M059J (cell line): ENCODE results near the gene DPAGT1. TPM values are rescaled to one million over a fixed set of nuclear protein-coding genes. Genes with fewer than 3 reads are reported as not detected.
"Not testable (repeated sequence)": the region's sequence is repeated elsewhere in the genome, so short reads cannot be mapped to it uniquely, and the experiment has no call there.

Source experiments
- DNase-seq: peaks from one replicate; pipeline ENCODE4 v3.0.0-alpha.2; 2012; ENCODE audit warnings: low read depth
- total RNA-seq: library from RNA; depleted of rRNA; stranded (reverse); fragments of >200 nt; shearing (Covaris generic); gene quantifications from 2 replicates; pipeline ENCODE4 v1.2.3, GENCODE V29; 2014

The DPAGT1 gene
- total RNA-seq, 1 experiment from 2014 or later: 42.1 TPM

DNA sequence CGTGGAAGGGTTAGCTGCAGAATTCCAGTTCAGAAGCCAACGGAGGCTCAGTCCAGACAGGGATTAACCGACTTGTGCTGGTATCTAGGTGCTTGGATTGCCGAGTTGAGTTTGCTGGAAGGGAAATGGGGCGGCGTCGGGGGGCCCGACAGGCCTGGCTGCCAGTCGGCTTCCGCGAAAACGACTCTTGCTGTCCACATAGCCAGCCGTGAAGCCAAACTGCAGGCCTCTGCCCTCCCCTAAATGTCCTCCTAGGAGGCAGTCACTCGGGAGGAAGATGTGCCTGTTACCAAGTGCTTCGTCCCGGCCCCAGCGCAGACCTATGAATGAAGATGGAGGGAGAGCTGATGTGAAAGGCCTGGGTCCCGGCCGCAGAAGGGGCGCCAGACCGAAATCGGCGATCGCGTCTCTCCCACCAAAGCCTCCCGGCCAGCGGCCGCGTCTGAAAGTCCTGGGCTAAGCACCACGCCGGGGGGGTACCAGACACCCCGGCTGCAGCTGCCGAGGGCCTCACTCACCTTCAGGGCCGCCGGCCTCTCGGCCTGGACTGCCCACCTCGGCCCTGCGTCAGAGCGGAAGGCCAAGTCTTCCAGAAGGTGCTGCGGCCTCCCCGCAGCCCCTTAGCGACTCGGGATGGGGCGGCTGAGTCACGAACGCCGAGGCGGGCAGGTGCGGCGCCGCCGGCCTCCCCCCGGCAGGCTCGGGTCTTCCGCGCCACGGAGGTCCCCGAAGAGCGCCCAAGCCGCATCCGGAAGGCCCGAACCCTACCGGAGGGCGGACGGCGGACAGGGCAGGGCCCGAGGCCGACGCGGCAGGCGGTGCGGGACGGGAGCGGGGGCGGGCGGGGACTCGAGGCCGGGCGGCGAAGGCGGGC is 7.5 kb downstream of the DPAGT1 start:
- DNase-seq: peak; percentile 47

DNA sequence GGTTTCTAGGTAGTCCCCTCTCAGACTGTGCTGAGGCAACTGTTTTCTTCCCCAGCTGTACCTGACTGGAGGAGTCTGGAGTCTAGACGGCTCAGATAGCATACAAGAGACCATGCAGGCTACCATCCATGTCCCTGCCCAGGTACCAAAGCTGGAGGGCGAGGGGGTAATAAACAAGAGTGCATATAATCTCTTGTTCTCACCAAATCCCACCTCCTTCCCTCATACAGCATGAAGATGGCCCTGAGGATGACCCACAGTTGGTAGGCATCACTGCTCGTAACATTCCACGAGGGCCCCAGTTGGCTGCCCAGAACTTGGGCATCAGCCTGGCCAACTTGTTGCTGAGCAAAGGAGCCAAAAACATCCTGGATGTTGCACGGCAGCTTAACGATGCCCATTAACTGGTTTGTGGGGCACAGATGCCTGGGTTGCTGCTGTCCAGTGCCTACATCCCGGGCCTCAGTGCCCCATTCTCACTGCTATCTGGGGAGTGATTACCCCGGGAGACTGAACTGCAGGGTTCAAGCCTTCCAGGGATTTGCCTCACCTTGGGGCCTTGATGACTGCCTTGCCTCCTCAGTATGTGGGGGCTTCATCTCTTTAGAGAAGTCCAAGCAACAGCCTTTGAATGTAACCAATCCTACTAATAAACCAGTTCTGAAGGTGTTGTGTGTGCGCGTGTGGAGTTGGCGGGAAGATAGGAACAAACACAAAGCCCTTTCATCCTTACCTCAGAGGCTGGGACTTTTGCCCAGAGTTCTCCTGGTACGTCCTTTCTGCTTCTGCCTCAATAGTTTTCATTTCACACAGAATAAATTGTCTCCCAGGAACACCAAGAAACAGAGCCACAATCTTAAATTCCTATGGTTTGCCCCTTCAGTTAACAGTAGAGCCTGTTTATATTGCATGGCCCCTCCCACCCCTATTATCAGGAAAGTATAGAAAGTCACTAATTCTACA is 8.5 kb downstream of the DPAGT1 start:
- peak; percentile 75 for DNase-seq

DNA sequence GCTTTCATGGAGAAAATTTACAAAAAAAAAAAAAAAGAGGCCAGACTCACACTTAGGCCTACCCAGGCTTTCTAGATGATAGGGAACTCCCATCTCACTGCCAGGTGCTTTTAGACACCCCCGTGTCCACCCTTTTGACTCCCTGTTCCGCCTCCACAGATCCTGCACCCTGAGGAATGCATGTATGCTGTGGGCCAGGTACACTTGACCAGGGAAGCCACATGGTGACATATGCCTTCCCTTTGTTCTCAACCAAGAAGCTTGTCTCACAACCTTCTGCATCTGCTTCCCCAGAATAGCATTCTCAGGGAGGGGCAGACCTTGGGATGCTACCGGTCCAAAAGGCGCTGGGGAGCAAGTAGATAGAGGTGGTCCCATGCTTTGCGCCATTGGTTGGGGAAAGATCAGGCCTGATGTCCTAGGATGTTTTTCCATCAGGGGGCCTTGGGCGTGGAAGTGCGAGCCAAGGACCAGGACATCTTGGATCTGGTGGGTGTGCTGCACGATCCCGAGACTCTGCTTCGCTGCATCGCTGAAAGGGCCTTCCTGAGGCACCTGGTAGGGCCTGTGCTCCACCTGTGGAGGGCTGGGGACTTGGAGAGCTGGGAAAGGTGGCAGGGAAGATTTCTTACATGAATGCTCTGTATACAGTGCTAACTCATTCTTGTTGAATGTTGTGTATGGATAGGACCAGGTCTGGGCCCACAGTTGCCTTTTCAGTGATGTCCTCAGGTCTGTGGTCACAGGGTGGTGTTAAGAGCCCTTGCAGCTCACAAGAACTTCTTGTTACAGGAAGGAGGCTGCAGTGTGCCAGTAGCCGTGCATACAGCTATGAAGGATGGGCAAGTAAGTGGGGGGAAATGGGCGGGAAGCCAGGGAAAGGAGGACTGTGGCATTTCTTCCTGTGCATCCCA is 9.4 kb downstream of the DPAGT1 start:
- peak; percentile 44 for DNase-seq

DNA sequence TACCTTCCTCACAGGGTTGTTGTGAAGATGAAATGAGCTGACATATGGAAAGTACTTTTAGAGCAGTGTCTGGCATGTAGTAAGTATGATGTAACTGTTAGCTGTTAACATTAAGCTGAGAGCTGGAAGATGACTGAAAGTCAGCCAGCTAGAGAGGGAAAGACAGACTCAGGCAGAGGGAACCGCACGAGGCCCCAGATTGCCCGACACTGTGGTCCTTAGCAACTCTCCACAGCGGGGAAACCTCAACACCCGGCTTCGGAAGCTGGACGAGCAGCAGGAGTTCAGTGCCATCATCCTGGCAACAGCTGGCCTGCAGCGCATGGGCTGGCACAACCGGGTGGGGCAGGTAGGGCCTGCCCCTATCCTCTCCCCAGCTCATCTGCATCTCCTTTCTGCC is 10.5 kb downstream of the DPAGT1 start:
- DNase-seq: no peak

DNA sequence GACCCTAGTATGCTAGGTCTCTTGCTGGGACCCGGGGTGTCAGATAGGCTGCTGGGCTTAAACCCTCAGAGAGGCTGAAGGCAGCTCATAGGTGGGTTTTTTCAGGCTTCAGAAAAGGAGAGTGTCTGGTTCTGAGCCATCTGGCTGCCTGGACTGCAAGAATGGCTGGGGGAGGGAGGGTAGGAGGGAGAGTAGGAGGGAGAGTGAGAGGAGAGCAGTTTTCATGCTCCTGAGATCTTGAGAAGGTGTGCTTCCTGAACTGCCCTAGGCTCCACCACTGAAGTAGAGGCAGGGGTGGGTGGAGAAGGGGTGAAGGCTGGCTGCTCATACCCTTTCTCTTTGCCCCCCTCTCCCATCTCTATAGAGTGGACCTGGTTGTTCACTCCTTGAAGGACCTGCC is 12.3 kb downstream of the DPAGT1 start:
- DNase-seq: no peak

DNA sequence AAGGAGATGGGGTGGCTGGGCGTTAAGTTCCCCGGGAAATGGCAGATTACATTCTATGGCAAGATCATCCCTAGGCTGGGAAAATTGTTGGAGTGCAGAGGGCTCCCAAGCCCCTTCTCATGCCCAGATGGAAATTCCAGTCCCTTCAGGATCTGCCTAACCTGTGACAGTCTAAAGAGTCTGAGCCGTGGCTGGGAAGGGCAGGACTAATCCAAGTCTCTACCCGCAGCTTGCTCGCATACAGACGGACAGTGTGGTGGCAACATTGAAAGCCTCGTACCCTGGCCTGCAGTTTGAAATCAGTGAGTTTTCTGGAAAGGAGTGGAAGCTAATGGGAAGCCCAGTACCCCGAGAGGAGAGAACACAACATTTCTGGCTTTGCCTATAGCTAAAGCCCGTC is 13.2 kb downstream of the DPAGT1 start:
- DNase-seq: no peak

GRCh38 chr11:119087747-119088241 is 13.9 kb downstream of the DPAGT1 start:
- peak; percentile 24 for DNase-seq

DNA sequence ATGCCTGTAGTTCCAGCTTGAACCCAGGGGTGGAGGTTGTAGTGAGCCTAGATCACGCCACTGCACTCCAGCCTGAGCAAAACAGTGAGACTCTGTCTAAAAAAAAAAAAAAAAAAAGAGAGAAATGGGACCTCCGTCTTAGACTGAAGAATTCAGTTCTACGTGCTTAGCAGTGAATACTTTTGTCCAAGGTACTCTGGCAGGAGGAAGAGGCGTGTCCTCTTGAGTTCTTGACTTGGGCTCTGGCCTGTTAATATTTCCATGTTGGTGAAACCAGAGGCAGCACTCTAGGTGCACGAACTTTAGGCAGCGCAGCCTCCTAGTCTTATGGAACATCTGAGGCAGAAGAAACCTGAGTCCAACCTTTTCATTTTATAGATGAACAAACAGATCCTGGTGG is 14.5 kb downstream of the DPAGT1 start:
- no peak for DNase-seq

DNA sequence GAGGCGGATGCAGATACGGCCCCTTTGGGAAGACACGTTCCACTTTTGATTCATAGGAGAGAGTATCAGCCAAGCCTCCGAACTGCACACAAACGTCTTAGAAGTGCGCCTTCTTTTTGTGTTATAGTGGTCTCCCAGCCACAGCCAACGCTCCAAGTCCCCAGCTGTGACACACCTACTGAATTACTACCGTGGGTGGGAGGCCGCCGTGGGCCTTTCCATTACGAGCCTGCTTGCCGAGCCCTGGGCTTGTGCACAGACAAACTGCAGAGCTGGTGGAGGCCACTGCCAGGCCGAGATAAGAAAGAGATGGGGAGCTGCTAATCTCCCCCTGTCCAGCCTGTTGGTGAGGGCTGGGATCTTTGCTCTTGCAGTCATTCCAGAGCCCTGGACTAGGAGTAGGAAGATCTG is 16.2 kb downstream of the DPAGT1 start:
- no peak for DNase-seq

- DNase-seq: peak; percentile 94
These were observed 16.8 kb downstream of the DPAGT1 start, which contains the start of gene HMBS for GRCh38 chr11:119084663-119085436. Gene HMBS (plus strand): TSS chr11:119084881. CDS start chr11:119085034, 153 bp downstream.

DNA sequence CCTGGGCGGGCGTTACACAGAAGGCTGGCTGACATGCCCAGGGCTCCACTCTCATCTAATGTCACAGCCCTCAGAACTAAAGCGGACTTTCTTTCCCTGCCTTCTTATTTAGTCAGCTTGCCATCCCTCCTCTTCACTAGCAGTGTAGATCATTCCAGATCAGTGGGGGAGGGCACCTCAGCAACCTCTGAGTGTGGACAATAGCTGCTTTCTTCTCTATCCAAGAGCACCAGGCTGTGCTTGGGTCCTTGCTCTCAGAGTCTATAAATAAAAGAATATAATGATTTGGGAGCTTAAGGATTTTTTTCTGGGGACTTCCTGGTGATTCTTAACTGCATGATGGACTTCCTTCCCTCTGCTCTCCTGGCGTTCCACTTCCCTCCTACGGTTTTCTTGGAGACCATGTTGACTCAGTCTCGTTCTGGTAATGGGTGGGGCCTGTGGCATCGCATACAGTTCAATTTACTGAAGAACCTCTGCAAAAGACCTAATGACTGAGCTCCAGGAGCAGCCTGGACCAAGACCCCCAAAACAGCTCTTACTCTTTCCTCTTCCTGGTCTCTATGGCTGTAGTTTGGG is 19.9 kb downstream of the DPAGT1 start:
- no peak for DNase-seq

GRCh38 chr11:119078675-119079420 is 22.8 kb downstream of the DPAGT1 start:
- no peak for DNase-seq

DNA sequence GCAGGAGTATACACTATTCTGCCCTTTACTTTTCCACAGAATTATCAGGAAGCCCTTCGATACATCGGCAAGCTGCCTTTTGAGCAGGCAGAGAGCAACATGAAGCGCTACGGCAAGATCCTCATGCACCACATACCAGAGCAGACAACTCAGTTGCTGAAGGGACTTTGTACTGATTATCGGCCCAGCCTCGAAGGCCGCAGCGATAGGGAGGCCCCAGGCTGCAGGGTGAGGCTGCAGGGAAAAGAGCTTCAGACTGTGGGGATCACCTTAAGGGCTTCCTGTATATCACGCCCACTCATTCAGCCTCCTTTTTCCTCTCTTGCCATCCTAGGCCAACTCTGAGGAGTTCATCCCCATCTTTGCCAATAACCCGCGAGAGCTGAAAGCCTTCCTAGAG is 23.8 kb downstream of the DPAGT1 start:
- no peak for DNase-seq

GRCh38 chr11:119067371-119068222 is 34.1 kb downstream of the DPAGT1 start, which contains the start of gene VPS11:
Gene VPS11 (plus strand): TSS chr11:119067818. CDS start chr11:119067824, 6 bp downstream.
- DNase-seq: peak; percentile 98

- DNase-seq: peak; percentile 50
These were observed 36.3 kb downstream of the DPAGT1 start for GRCh38 chr11:119065369-119065768.

DNA sequence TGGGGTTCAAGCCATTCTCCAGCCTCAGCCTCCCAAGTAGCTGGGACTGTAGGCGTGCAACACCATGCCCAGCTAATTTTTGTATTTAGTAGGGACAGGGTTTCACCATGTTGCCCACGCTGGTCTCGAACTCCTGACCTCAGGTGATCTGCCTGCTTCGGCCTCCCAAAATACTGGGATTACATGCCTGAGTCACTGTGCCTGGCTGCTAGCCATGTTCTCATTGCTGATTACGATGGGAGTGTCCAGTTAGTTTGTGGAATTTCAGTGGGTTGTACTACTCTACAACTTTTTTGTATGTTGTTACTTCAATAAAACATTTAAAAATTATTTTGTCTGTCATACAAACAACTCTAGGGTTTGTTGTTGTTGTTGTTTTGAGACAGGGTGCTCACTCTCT is 38.9 kb downstream of the DPAGT1 start:
- peak; percentile 73 for DNase-seq

DNA sequence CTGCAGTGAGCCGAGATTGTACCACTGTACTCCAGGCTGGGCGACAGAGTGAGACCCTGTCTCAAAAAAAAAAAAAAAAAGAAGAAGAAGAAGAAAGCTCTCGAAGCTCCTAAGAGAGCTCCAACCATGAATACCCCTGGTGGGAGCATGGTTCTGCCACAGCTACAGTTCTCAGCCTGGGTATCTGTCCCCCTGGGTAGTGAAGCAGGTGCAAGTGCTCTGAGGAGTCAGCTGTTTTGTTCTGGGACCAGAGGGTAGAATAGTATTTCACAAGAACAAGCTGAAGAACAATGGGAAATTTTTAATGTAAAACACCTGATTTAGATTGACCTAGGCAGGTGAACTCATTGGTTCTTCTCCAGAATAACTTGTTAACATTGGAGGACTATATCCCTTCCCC is 40.4 kb downstream of the DPAGT1 start:
- DNase-seq: no peak

- not testable (repeated sequence) for DNase-seq
These were observed 42.5 kb downstream of the DPAGT1 start for GRCh38 chr11:119059128-119059527.
